GM18870 (cell line): ENCODE measurements around the gene HMCN1.

ENCODE experiments used
- ATAC-seq: cut with Tn5 transposase; IDR thresholded peaks from one replicate; pipeline ENCODE4 v1.9.1; 2021; ENCODE audit warnings: moderate library complexity; ENCODE audit not compliant: unreplicated experiment

The HMCN1 gene

DNA sequence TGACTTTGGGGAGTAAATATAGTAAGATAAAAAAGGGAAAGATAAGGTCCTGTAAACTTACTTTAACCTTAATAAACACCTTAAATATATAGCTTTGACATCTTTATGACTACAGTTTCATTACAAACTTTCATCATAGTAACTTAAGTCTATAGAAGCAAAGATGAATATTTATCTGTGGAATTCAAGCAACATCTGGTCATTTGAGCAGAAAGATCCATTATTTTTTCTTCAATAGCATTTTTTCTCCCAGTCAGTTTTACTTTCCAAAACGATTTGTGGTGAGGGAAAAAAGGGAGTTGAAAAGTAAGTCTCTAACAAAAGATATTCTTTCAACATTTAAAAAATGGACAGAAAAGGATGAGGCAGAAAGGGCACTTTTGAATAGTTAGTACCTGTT is 69.0 kb downstream of the HMCN1 start:
- ATAC-seq: no peak

DNA sequence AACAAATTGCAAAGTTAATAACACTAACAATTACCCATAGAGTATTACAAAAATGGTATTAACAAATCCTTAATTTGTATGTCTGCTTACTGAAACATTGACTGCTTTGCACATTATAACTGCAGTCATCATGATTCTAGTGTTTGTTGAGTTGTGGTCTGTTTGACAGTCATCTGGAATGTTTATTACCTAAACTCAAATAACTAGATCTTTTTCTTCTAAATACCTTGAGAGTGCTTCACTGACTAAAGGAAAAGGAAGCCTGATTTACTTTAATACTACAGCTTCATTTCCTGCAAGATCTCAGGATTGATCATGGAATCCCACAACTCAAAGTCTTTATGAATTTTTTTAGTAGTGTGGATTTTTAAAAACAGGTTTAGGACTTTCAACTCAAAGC is 70.0 kb downstream of the HMCN1 start:
- ATAC-seq: no peak

DNA sequence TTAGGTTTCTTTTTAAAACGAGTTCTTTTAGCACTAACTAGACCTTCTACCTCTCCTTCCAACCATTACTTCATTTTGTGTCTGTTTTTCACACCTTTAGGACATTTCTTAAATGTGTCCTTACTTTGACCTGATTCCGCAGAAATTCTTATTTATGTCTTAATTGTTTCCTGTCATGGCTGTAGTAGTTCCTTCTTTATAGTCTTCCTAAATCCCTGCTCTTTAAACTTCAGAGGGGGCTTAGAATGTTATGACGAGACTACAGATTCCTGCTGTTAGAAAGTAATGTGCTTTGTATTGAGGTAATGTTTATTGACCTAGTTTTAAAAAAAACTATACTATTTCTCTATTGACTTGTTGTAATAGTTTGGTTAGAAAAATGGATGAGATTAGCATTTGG is 70.4 kb downstream of the HMCN1 start:
- no peak for ATAC-seq

DNA sequence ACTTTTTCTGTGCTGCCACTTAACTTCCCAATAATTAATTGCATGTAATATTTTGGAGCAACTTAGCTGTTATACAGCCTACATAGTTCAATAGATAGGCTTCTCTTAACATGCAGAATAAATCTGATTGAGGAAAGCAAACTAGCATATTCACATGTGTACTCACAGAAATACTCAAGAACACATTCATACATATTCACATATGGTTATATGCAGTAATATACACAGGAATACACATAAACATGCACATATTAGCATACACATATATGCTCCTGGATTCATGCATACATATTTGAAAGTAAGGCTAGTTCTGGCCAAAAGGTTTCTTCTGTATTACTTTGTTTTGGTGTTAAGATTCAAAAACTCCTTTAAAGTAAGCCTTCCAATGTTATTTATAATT is 73.1 kb downstream of the HMCN1 start:
- no peak for ATAC-seq

DNA sequence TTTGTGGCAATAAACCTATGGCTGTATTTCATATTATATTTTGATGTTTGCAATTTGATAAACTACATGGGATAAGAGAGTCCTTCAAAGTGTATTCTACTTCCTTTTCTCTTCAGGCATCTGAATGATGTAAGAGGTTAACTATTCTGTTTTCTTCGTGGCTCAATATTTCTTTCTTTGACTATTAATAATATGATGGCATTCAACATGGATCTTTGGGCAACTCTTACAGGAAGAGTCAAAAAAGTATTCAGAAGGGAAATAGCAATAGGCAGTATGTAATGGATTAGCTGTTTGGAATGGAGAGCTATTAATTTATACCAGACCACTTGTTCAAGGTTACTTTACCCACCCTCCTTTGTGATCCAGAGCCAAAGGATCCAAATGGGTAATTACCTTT is 74.4 kb downstream of the HMCN1 start:
- ATAC-seq: no peak

DNA sequence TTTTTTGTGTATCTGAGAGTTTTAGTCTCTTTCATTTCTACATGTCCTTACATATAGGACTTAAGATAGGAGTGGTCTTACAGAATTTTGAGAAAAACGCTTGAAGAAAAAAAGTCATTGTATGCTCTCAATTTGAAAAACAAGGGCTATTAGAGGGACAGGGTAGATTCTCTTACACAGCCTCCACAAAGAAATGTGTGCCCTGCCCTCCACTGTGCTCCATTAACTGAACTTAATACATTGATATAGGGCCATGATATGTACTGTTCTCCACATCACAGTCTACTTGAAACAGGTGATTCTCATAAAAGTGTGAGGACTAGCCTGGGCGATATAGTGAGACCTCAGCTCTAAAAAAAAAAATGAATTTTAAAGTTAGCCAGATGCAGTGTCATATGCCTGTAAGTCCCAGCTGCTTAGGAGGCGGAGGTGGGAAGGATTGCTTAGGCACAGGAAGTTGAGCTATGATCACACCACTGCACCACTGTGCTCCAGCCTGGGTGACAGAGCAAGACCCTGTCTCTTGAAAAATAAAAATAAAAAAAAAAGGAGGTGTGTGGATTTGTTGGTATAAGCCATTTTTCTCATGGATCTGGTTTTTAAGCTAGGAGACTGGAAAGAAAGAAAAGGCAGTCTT is 77.0 kb downstream of the HMCN1 start:
- no peak for ATAC-seq

DNA sequence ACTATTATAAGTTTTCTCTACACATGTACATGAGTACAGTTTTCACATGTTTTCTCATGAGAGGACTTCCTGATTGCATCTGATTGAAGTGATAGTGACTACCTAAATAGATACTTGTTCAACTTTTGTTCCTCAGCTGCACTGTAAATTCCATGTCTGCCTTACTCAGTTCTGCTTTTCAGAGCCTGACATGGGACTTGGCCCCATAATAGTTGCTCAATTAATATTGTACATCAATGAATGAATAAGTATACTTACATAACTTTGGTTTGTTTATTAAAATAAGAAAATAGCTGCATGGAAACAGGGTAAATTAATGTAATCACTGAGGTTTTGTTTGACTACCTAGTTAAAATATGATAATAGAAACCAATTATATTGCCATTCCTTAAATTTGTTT is 78.7 kb downstream of the HMCN1 start:
- no peak for ATAC-seq

DNA sequence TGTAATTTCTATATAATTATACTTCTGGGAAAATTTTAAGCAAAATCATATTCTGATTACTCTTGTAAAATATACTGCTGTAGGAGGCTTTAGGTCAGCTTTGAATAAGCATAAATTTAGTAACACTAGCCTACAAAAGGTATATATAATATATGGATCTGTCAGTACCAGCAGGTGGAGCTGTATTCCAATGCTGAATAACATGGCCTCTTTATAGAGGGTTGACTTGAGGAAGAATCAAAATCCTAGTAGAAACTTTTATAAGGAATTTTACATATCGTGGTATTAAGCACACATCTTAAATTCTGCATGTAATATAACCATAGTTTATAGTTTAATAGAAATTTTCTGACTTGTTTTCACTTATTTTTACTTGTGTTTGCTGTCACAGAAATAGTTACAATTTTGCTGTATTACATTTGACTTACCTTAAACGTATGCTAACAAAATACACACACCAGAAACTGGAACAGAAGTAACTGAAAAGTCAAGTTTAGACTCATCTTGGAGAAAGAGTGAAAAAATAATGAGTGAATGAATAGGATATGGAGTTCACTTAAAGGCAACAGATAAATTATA is 79.3 kb downstream of the HMCN1 start:
- ATAC-seq: peak; percentile 61

DNA sequence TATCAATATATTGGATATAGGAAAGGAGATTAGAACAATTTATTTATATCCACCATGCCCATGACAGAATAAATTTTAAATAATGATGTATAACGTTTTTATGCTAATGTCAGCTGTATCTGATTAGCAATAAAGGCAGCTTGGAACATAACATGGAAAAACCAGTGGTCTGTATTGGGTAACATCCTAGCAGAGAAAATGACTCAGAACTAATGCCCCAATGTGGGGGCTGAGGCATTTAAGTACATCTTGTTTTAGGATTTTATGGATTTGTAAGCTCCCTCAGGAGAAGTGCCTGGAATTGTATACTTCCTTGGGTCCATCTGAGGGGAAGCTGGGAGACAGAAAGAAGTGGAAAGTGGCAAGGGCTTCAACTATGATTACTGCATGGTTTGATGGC is 82.3 kb downstream of the HMCN1 start:
- ATAC-seq: no peak

DNA sequence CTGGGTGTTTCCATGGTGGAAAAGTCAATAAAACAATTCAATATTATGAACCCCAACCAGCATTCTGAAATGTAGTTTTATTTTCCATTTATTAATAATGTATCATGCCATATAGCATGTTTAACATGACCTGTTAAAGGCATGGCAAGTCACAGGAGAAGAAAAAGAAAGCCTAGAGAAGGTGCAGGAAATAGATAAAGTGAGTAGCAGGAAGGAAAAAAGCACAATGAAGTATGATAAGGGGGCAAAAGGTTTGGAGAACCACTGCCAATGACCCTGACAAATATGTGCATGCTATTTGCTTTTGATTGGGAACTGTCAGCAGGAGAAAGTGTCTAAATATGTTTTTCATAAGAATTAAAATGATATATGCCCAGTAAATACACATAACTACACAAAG is 85.6 kb downstream of the HMCN1 start:
- ATAC-seq: no peak

DNA sequence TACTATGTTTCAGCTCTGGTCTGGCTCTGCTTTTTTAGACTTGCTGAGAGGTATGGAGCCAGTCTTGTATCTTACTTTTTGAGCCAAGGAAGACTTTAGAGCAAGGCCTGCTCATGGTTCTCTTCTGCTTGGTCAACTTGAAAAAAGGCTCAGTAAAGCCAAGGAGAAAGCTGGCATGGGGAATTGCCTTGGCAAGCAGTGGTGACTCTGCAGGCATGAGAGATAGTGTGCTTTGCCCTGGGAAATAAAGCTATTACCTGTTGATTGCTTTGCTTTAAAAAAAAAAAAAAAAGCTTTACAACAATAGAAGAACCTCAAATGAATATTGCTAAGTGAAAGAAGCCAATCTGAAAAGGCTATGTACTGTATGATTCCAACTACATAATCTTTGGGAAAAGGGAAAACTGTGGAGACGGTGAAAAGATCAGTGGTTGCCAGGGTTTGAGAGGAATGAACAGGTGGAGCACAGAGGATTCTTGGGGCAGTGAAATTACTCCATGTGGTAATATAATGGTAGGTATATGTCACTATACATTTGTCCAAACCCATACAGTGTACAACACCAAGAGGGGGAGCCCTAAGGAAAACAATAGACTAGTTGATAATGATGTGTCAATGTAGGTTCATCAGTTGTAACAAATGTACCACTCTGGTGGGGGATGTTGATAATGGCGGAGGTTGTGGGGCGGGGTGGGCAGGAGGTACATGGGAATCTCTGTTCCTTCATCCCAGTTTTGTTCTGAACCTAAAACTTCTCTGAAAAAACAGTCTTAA is 87.6 kb downstream of the HMCN1 start:
- ATAC-seq: no peak

DNA sequence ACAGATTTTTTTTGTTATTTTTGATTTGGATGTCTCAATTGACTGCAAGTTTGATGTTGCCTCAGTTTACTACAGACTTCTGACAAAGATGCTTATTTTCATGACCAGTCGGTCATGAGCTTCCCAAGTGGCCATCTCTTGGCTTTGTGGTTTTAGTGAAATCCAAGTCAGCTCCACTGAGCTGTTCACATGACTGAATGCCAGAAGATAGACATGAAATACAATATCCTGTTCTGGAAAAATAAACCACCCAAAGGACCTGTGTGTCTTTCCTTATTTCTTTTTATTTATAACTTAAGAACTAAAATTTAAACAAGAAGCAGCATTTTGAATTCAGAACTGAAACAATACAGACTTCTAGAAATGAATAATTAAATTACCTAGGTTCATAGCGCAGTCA is 89.3 kb downstream of the HMCN1 start:
- ATAC-seq: no peak

DNA sequence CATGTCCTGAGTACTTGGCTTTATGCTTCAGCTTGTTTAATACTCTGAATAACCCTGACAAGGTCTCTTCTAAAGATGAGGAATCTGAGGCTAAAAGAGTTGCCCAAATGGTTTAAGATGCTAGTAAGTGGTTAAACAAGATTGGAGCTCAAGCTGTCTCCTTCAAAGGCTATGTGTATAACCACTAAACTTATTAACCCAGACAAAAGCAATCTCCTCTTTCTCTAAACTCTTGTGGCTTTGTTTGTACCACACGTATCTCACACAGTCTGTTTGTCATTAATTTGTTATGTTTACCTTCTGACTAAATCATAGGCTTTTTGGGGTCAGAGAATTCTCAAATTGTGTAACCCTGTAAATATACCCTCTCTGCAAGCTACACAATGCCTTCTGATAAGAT is 89.9 kb downstream of the HMCN1 start:
- ATAC-seq: no peak

DNA sequence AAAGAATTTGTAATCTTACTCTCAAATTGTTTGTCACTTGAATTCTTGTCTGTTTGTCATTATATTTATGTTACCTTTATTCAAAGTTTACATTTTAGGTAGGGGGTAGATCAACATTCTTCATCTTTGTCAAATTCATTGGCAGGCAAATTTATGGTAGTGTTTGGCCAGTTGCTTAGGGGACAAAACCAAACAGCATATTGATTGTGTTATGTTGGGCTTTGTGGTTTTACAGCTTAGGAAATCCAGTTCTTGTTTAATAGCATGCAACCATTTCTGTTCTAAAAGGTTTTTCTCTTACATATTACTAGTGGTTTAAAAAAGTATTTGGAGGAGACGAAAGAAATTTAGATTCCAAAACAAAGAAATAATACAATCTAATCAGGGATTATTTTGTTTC is 91.4 kb downstream of the HMCN1 start:
- ATAC-seq: no peak

DNA sequence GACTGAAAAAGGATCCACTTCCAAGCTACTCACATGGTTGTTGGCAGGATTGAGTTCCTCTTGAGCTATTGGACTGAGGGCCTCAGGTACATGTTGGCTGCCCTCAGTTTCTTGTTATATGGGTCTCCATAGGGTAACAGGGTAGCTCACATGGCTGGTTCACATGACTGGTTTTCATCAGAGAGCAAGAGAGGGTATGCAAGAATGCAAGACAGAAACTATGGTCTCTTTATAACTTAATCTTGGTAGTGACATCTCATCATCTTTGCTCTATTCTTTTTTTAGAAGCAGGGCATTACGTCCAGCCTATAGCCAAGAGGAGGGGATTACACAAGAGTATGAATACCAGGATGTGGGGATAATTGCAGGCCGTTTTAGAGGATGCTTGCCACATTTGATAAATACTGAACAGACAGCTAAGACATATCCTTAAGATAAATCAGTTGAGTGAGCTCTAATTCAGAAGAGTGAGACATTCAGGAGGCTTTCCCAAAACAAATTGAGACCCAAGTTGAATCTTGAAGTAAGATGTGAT is 100.2 kb downstream of the HMCN1 start:
- no peak for ATAC-seq

DNA sequence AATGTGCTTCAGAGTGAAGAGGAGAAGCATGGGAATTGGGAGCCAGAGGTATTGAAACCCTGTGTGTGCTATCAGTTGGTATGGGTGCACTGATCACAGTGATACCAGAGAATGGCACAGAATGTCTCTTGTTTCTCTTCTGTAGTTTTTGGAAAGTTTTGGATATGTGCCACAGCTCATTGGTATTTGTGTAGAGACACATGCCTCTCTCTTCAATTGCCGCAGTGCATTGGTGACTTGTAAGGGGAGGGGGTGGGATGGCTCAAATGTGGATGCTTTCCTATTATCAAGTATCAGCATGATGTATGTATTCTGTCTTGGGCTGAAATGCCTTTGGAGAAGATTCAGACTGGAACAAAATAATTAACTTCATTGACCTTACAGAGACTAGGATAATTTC is 101.0 kb downstream of the HMCN1 start:
- no peak for ATAC-seq

DNA sequence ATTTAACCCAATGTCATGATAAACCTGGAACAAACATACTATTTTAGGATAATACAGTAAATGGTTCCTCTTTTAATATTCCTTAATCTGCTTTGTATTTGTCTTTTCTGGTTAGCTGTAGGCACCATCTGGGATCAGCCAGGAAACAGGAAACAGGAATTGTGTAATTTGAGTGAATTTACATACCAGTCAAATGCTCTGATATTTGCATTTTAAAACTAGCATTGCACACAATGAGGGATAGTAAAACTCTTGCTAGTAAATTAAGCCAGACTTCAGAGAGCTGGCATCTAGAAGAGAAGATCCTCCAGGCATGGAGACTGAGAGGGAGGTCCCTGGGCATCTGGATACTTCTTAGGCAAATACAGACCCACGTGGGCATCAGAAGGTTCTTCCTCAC is 103.5 kb downstream of the HMCN1 start:
- no peak for ATAC-seq

DNA sequence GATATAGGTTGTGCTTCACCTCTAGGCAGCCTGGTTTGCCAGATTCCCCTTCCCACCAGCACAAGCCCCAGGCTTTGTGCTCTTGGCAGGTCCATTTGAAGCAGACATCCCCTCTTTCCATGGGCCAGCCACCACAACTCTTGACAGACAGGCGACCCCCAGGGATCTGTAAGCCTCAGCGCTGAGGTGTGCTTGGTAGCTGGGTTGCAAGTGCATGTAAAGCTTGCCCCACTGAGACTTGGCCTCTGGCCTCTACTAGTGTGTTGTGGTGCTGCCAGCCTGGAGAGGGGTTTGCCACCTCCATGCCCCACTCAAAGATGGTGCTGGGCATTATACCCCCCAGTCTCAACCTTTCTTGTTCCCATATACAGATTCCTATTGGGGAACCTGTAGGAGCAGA is 103.9 kb downstream of the HMCN1 start:
- ATAC-seq: no peak

DNA sequence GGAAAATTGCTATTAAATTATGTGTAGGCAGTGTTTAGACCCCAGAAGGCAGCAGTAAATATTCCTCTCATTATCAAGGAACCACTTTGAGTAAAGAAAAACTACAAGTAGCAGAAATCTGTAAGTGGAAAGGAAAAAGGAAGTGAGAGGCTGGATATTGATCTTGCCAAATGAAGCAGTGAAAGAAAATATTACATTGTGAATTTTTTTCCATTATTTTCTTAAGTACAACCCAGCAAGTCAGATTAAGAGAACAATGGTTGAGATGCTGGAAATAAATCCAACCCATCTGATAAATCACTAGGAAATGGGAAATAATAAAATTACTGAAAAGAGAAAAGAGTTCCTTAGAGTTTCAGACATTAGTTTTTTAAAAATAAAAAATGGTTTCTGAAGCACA is 106.7 kb downstream of the HMCN1 start:
- no peak for ATAC-seq

DNA sequence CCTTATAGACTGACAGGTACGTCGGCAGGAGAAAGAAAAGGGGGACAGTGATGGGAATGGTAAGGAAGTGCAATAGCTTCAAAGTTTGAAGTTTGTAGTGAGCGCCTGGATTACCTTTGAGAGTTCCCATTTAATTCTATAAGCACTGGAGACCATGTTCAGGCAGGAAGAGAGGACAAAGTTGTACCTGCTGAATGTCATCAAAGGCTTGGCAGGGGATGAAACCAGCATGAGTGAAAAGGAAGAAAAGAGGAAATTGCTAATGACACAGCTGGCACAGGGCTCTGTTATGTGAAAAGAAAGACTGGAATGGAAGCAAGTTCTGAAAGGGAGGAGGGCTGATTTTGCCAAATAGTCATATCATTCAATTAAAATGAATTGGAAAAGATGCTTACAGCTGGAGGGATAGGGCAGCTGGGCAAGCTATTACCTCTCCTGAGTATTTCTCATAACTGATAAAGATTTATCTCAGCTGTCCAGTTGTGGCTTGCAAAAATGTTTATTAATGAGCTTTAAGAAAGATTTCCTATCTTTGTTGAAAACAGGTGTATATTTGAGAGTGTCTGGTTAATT is 109.2 kb downstream of the HMCN1 start:
- no peak for ATAC-seq

DNA sequence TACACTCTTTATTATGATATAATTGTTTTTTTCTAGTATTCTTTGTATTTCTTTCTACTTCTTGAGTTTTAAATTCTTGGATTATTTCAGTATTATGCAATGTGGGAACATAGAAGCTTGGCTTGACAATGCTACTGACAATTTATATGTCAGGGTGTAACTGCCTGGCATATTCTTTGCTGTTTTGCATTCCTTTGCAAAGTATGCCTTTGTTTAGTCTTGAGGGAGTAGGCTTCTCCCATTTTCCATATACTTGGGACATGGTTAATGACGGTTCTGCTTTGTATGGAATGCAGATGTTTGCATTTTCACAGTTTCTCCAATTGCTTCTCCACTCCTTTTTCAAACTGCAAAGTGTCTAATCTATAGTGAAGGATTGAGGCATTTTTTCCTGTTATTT is 109.8 kb downstream of the HMCN1 start:
- ATAC-seq: no peak
